ENCODE data around the gene PRDM16. TPM values are rescaled to one million over a fixed set of nuclear protein-coding genes. Genes with fewer than 3 reads are reported as not detected.

The PRDM16 gene
- total and polyA plus RNA-seq, 2 of the 4 experiments (the other 2 are of a cell fraction): 0.02 TPM; not detected in 1

GRCh38 chr1:3363756-3364155, 294.8 kb downstream of the PRDM16 start:
- Histone ChIP-seq H4K8ac (ENCODE audit: low read depth in 2 of 2, low read length in 2 of 2) (no peak overlapping the region), H3K36me3 (ENCODE audit: control insufficient read depth, insufficient read depth, low read length) (no peaks in the 10 kb centered on the region), H3K27ac (ENCODE audit: insufficient read depth, low read length) (no peak overlapping the region), H4K5ac (ENCODE audit: low read depth, low read length) (no peak overlapping the region), H3K9me1 (ENCODE audit: insufficient read depth, low read length) (no peaks in the 10 kb centered on the region), H3K27me3 (ENCODE audit: control insufficient read depth, insufficient read depth, low read length) (peaks cover 42% of the 10 kb centered on the region), H2AK9ac (replicated peaks; ENCODE audit: low read depth, low read length, poor library complexity) (no peak overlapping the region), H2AK5ac (ENCODE audit: low read depth, low read length) (no peak overlapping the region), H3K23ac (ENCODE audit: low read depth, low read length) (no peak overlapping the region), H3K9me3 (ENCODE audit: control insufficient read depth, insufficient read depth, low read length) (no peaks in the 10 kb centered on the region), H3K56ac (ENCODE audit: extremely low read depth, insufficient read depth, low read length) (no peak overlapping the region), H3K4me3 (ENCODE audit: insufficient read depth, low read depth, low read length) (no peak overlapping the region), H2BK120ac (ENCODE audit: low read depth, low read length) (no peak overlapping the region), H3K79me1 (ENCODE audit: low read depth in 1 of 2, low read length in 2 of 2) (no peaks in the 10 kb centered on the region), H3K9ac (ENCODE audit: low read depth, low read length) (no peak overlapping the region), H3K18ac (ENCODE audit: low read depth, low read length) (no peak overlapping the region), H2AFZ (replicated peaks; ENCODE audit: low read length, poor library complexity) (no peak overlapping the region), H3K4me2 (ENCODE audit: low read depth, low read length) (no peak overlapping the region), H3K4me1 (ENCODE audit: control insufficient read depth, insufficient read depth, low read length) (no peaks in the 10 kb centered on the region; the same call in 1 of the 2 replicates), H4K91ac (ENCODE audit: insufficient read depth, low read depth, low read length) (no peak overlapping the region), H2BK20ac (ENCODE audit: low read depth, low read length) (no peak overlapping the region), H2BK15ac (ENCODE audit: low read depth, low read length) (no peak overlapping the region), H3K14ac (replicated peaks; ENCODE audit: low read depth, low read length) (no peak overlapping the region), H2BK5ac (ENCODE audit: low read depth, low read length, poor library complexity, severe bottlenecking) (no peak overlapping the region), H4K20me1 (ENCODE audit: insufficient read depth, low read length) (no peaks in the 10 kb centered on the region), H3K4ac (ENCODE audit: low read depth, low read length) (no peak overlapping the region)
- POLR2A ChIA-PET (ENCODE audit: unreplicated experiment): no interaction called here
- DNase-seq: no peak
- no CpG with 5 or more reads among the region's 16 CpGs for WGBS, 2 experiments (ENCODE audit: extremely low coverage in 2 of 2, insufficient read length in 1 of 2)
- in situ Hi-C loops (cut with MboI; ENCODE audit: low sequenced_read_pairs) (no loop called here), intact Hi-C loops (cut with micrococcal nuclease) (no loop called here), dilution Hi-C loops (cut with HindIII; ENCODE audit: low sequenced_read_pairs, unreplicated experiment) (no loop called here)
- BruUV-seq (replicated peaks): no TSS peak
- CTCF ChIA-PET: no interaction called here
- no peak for ATAC-seq (ENCODE audit: low read depth)
- TF ChIP-seq MXI1 (IDR thresholded peaks at IDR 0.05; ENCODE audit: borderline replicate concordance, low read depth, low read length): no peak
